NCI-H1092 treated with DMSO at 0.1 percent for 48 hours (cell line): Measurements from ENCODE around the gene TSKU.
"Not testable (repeated sequence)": the region's sequence is repeated elsewhere in the genome, so short reads cannot be mapped to it uniquely, and the experiment has no call there.

ENCODE experiments used
- DNase-seq: peaks from one replicate; lab custom pipeline; 2025; lab: John Stamatoyannopoulos, UW

TSKU gene

GRCh38 chr11:76801736-76802135, 18.6 kb downstream of the TSKU start:
- DNase-seq, result peak; percentile 43

DNA sequence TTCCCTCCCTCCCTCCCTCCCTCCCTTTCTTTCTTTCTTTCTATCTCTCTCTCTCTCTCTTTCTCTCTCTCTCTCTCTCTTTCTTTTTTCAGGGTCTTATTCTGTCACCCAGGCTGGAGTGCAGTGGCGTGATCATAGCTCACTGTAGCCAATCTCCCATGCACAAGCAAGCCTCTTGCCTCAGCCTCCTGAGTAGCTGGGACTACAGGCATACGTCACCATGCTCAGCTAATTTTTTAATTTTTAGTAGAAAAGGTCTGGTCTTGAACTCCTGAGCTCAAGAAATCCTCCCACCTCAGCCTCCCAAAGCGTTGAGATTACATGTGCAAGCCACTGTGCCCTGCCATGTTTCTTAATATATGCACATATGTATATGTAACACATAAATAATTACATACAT, 19.0 kb downstream of the TSKU start:
- peak; percentile 43 for DNase-seq

- no peak for DNase-seq
These were observed 19.5 kb downstream of the TSKU start for GRCh38 chr11:76802621-76803020.

GRCh38 chr11:76803023-76803422, 19.9 kb downstream of the TSKU start:
- DNase-seq, result no peak

DNA sequence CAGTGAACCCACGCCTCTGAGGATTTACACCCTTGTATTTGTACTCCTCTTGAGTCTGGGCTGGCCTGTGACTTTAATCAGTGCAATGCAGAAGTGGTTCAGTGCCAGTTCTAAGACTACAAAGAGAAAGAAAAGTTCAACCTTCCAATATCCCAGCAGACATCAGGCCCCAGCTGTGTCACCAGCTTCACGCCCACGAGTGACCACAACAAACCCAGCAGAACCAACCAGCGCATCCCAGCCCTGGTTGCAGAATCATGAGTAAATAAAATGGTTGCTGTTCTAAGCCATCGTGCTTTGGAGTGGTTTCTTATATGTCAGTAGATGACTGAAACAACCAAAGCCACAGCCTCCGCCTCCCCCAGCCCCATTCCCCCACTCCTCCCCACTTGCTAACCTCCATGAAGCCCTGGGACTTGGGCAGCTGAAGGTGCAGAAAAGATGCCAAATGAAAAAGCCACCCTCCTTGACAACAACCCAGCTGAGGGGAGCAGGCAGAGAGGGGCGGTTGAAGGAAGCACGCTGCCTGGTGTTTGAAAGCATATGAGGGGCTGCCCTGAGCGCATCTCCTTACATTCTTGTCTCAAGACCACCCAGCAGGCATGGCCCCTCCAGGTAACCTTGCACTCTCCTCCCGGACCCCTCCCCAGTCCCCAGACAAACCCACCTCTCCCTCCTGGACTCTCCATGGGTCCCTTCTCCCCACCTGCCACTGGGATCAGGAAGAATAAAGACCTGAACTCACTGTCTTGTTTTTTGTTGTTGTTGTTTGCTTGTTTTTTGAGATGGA, 20.9 kb downstream of the TSKU start:
- no peak for DNase-seq

DNA sequence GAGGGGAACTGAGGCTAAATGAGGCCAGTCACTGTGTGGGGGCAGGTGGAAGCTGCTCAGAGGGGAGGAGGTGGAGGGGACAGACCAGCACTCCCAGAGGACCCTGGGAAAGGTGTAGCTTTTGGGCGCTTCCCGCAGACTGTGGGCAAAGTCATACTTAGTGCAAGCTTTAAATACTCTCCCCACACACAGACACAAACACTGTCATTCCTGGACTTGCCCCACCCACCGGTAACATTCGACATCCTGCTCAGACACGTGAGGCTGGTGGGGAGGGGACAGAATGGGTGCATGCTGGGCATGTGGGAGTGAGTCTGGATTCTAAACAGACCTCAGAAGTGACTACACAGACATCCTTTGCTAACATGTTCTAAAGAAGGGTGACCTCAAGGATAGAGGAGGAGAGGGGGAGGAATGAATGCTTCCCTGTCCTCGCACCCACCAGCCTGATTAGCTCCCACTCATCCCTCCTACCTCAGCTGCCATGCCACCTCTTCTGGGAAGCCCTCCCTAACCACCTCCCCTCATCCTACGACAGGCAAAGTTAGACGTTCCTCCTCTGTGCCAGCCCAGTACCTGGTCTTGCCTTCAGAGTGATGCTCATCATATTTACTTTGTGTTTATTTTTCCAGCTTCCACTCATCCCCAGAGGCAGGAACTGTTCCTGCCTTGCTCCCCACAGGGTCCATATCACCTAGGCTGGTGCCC, 22.2 kb downstream of the TSKU start:
- DNase-seq, result no peak

DNA sequence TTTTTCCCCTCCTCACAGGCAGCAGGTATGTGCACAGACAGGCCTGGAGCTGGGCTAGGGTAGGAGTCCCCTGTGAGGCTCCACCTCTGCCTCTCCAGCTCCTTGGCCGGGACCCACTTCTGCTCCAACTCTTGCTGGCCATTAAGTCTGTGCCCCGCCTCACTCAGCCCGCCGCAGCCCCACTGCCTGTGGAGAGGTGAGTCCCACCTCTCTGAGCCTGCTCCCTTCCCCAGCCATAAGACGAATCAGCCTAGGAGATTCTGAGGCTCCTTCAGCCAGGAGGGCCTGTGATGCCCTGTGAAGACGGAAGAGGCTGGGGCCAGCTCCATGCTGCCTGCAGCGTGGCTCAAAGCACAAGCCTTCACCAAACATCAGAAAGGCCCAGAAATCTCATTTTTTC, 23.0 kb downstream of the TSKU start:
- no peak for DNase-seq

GRCh38 chr11:76806608-76807205, 23.6 kb downstream of the TSKU start:
- DNase-seq, result no peak

DNA sequence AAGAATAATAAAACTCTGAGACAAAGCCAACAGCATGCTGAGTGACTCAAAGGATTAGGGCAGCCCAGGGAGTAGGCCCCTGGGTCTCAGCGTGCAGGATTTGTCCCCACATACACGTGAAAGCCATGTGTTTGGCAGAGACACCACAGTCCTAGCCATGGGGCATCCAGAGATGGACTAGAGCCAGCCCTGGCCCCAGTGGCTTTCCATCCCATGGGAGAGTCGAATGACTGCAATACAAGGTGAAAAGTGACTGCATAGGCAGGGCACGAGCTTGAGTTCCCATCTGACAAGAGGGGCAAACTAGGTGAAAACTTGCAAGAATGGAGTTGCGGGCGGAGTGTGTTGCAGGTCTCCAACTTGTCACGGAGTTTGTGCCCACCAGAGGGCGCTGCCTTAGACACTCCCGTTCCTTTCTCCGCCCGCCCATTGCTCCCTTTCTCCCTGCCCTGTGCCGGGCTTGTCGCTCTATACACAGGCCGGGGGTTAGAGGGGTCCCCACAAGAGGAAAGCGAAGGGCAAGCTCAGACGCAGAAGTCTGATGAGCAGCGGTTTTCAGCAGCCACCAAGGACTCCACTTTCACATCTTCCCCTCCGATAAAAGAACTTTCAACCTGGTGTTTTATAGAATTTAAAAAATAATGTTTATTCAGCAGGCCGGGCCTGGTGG, 24.2 kb downstream of the TSKU start:
- peak; percentile 60 for DNase-seq

DNA sequence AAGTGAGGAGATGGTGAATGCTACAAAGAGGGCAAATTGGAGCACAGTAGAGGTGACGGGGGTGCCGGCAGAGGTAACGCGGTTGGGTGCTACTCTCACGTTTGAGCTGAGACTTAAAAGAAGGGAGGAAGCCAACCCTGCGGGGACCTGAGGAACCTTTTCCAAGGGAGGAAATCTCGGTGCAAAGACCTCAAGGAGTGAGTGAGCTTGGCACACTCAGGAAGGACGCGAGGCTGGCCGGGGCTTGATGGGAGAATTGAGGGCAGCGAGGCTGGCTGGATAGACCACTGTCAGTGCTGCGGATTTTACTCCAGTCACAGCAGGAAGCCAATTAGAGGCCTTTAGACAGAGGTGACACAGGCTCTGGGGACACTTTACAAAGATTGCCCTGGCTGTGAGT, 25.0 kb downstream of the TSKU start:
- no peak for DNase-seq

DNA sequence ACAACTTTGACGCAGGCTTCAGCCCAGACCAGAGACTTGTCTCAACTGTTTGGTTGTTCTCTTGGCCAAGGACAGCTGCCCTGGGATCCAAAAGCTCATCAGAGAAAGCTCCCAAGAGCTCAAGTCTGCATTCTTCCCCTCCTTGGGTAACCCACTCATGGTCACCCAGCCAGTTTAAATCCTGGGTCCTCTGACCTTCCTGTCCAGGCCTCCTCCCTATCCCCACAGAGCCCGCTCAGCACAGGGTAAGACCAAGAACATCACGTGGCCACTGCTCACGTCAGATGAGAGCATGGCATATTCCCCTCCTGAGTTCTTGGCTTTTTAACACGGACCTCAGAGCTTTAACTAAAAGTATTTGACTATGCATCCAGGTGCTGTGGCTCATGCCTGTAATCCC, 25.8 kb downstream of the TSKU start:
- DNase-seq, result no peak

GRCh38 chr11:76810151-76810853, 27.1 kb downstream of the TSKU start:
- DNase-seq, result peak; percentile 12

DNA sequence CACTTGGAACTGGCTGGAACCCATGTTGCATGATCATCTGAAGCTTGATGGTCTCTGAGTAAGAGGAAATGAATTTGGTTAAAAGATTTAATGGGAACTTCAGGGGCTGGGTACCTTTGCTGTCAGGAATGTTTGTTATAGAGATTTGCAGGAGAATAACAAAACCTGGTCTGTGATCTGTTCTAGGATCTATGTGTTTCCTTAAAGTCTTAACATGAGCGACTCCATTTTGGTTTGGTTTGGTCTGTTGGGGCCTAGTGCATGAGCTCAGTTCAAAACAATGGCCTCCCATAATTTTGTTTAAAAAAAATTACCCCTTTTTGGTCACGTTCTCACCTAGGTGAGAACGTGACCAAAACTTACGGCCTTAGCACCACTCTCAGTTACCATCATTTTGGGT, 28.1 kb downstream of the TSKU start:
- no peak for DNase-seq

GRCh38 chr11:76814414-76814813, 31.3 kb downstream of the TSKU start:
- no peak for DNase-seq

- not testable (repeated sequence) for DNase-seq
These were observed 32.5 kb downstream of the TSKU start for GRCh38 chr11:76815678-76816077.

- DNase-seq, result no peak
These were observed 37.0 kb downstream of the TSKU start for GRCh38 chr11:76820184-76820566.

GRCh38 chr11:76821396-76821795, 38.2 kb downstream of the TSKU start:
- not testable (repeated sequence) for DNase-seq

- no peak for DNase-seq
These were observed 39.2 kb downstream of the TSKU start for GRCh38 chr11:76822406-76822805.

DNA sequence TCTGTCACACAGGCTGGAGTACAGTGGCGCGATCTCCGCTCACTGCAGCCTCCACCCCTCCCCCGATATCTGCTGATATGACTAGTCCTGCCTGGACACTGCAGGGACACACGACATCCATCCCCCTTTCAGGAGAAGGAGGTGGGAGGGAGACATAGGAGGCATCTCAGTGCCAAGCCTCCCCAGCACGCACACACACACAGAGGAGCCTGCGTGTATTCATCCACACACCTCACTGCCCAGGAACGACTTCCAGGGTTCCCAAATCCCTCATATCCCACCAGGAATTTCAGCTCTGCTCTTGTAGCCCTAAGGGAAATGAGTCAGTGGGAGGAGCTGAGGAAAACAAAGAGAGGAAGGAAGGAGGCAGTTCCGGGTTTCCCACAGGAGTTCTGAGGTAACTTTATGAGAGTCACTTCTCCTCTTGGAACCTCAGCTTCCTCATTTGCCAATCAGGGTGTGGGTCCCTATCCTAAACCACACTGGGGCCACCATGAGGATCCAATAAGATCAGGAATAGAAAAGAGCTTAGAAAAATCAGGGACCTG, 40.4 kb downstream of the TSKU start:
- no peak for DNase-seq

GRCh38 chr11:76824083-76824939, 41.2 kb downstream of the TSKU start:
- DNase-seq, result no peak
